H9 (cell line): Measurements from ENCODE around the gene MSS51. TPM values are rescaled to one million over a fixed set of nuclear protein-coding genes. Genes with fewer than 3 reads are reported as not detected.
A peak's percentile ranks its signal among the peaks of the same experiment; 100 is the strongest.

ENCODE experiments used
- DNase-seq: peaks from one replicate; pipeline ENCODE4 v3.0.0-alpha.2; 2017
- H2AFZ ChIP-seq: one replicate; pipeline ENCODE4 v1.6.1; 2013; ENCODE audit warnings: mild to moderate bottlenecking, low read length, control low read depth, moderate library complexity
- H2AK5ac ChIP-seq: 2 replicates; pipeline ENCODE4 v1.6.1; 2013; ENCODE audit warnings: low read length, control low read depth, mixed read lengths; ENCODE audit not compliant: insufficient read length
- H2BK120ac ChIP-seq: one replicate; pipeline ENCODE4 v1.6.1; 2013; ENCODE audit warnings: low read depth, mild to moderate bottlenecking, low read length, control low read depth, inconsistent platforms; ENCODE audit not compliant: poor library complexity, severe bottlenecking
- H2BK12ac ChIP-seq: 2 replicates; pipeline ENCODE4 v1.6.1; 2013; ENCODE audit warnings: low read length, control low read depth, mixed read lengths, low read depth; ENCODE audit not compliant: insufficient read length
- H2BK15ac ChIP-seq: 2 replicates; pipeline ENCODE4 v1.6.1; 2013; ENCODE audit warnings: low read depth, low read length, control low read depth
- H2BK20ac ChIP-seq: one replicate; pipeline ENCODE4 v1.6.1; 2013; ENCODE audit warnings: low read depth, mild to moderate bottlenecking, low read length, control low read depth, inconsistent platforms; ENCODE audit not compliant: poor library complexity, severe bottlenecking
- H2BK5ac ChIP-seq: 2 replicates; pipeline ENCODE4 v1.6.1; 2013; ENCODE audit warnings: low read length, control low read depth, mixed read lengths; ENCODE audit not compliant: insufficient read length
- H3K14ac ChIP-seq: 2 replicates; pipeline ENCODE4 v1.6.1; 2013; ENCODE audit warnings: low read length, control low read depth; ENCODE audit not compliant: insufficient read depth
- H3K18ac ChIP-seq: 2 replicates; pipeline ENCODE4 v1.6.1; 2013; ENCODE audit warnings: low read depth, mild to moderate bottlenecking, mixed read lengths, low read length, control low read depth; ENCODE audit not compliant: insufficient read length
- H3K23ac ChIP-seq: 2 replicates; pipeline ENCODE4 v1.6.1; 2013; ENCODE audit warnings: low read length, control low read depth, mixed read lengths, low read depth; ENCODE audit not compliant: insufficient read length
- H3K23me2 ChIP-seq: 2 replicates; pipeline ENCODE4 v1.6.1; 2013; ENCODE audit warnings: low read depth, mild to moderate bottlenecking, mixed read lengths, low read length, control low read depth; ENCODE audit not compliant: insufficient read length, poor library complexity, severe bottlenecking
- H3K27ac ChIP-seq: 2 replicates; pipeline ENCODE4 v1.5.1; 2013; ENCODE audit warnings: low read length, control low read depth, mixed read lengths, low read depth; ENCODE audit not compliant: insufficient read length
- H3K27me3 ChIP-seq: 2 replicates; pipeline ENCODE4 v1.6.1; 2013; ENCODE audit warnings: low read length, control low read depth, inconsistent platforms; ENCODE audit not compliant: insufficient read depth
- H3K4ac ChIP-seq: 2 replicates; pipeline ENCODE4 v1.6.1; 2013; ENCODE audit warnings: low read depth, mild to moderate bottlenecking, control low read depth, inconsistent platforms, low read length, moderate library complexity
- H3K4me1 ChIP-seq: 2 replicates; pipeline ENCODE4 v1.6.1; 2013; ENCODE audit warnings: low read length, control low read depth, inconsistent platforms; ENCODE audit not compliant: insufficient read depth
- H3K4me2 ChIP-seq: 2 replicates; pipeline ENCODE4 v1.6.1; 2013; ENCODE audit warnings: low read length, control low read depth, mixed read lengths; ENCODE audit not compliant: insufficient read length, insufficient read depth
- H3K56ac ChIP-seq: 2 replicates; pipeline ENCODE4 v1.6.1; 2013; ENCODE audit warnings: low read depth, mild to moderate bottlenecking, mixed read lengths, low read length, control low read depth; ENCODE audit not compliant: insufficient read length
- H3K79me1 ChIP-seq: 2 replicates; pipeline ENCODE4 v1.6.1; 2013; ENCODE audit warnings: low read depth, mild to moderate bottlenecking, moderate library complexity, low read length, control low read depth, inconsistent platforms; ENCODE audit not compliant: insufficient read depth, poor library complexity, severe bottlenecking
- H3K79me2 ChIP-seq: 2 replicates; pipeline ENCODE4 v1.6.1; 2013; ENCODE audit warnings: low read length, control low read depth, inconsistent platforms; ENCODE audit not compliant: insufficient read depth
- H3K9ac ChIP-seq: 2 replicates; pipeline ENCODE4 v1.6.1; 2013; ENCODE audit warnings: low read length, control low read depth, mixed read lengths; ENCODE audit not compliant: insufficient read length; ENCODE audit errors: extremely low read depth
- H3K9me3 ChIP-seq: one replicate; pipeline ENCODE4 v1.6.1; 2013; ENCODE audit warnings: low read depth, low read length, inconsistent platforms; ENCODE audit not compliant: control insufficient read depth
- H3T11ph ChIP-seq: one replicate; pipeline ENCODE4 v1.6.1; 2013; ENCODE audit warnings: mild to moderate bottlenecking, low read length, control low read depth, inconsistent platforms
- H4K20me1 ChIP-seq: one replicate; pipeline ENCODE4 v1.6.1; 2013; ENCODE audit not compliant: control insufficient read depth, insufficient read length, insufficient read depth
- H4K5ac ChIP-seq: 2 replicates; pipeline ENCODE4 v1.6.1; 2013; ENCODE audit warnings: low read depth, mild to moderate bottlenecking, mixed read lengths, low read length, control low read depth; ENCODE audit not compliant: insufficient read length
- H4K8ac ChIP-seq: replicated peaks from 2 replicates; pipeline ENCODE4 v1.6.1; 2013; ENCODE audit warnings: low read length, control low read depth, mixed read lengths, low read depth; ENCODE audit not compliant: insufficient read length
- H4K91ac ChIP-seq: 2 replicates; pipeline ENCODE4 v1.6.1; 2013; ENCODE audit warnings: low read depth, mild to moderate bottlenecking, moderate library complexity, mixed read lengths, low read length, control low read depth; ENCODE audit not compliant: insufficient read length
- H3K27ac Mint-ChIP-seq, 3 experiments: 2 replicates in 2 of 3; 3 replicates in 1 of 3; pipeline ENCODE4 v1.8.0; 2020 to 2021; ENCODE audit warnings: mixed read lengths in 3 of 3, mild to moderate bottlenecking in 1 of 3, moderate library complexity in 1 of 3
- H3K27me3 Mint-ChIP-seq: 2 replicates; pipeline ENCODE4 v1.8.0; 2021; ENCODE audit warnings: low read depth, mild to moderate bottlenecking, moderate library complexity, mixed read lengths
- H3K36me3 Mint-ChIP-seq, 3 experiments: 2 replicates in 2 of 3; 3 replicates in 1 of 3; pipeline ENCODE4 v1.8.0; 2020 to 2021; ENCODE audit warnings: low read depth in 3 of 3, mixed read lengths in 3 of 3; ENCODE audit not compliant: insufficient read depth in 1 of 3
- H3K4me1 Mint-ChIP-seq, 2 experiments: 2 replicates each; pipeline ENCODE4 v1.8.0; 2020; ENCODE audit warnings: mixed read lengths in 2 of 2
- H3K4me3 Mint-ChIP-seq, 2 experiments: 2 replicates in 1 of 2; 3 replicates in 1 of 2; pipeline ENCODE4 v1.8.0; 2020 to 2021; ENCODE audit warnings: mild to moderate bottlenecking in 2 of 2, mixed read lengths in 2 of 2, moderate library complexity in 1 of 2
- H3K9me3 Mint-ChIP-seq, 2 experiments: 2 replicates in 1 of 2; 3 replicates in 1 of 2; pipeline ENCODE4 v1.8.0; 2020; ENCODE audit warnings: mild to moderate bottlenecking in 2 of 2, mixed read lengths in 2 of 2, moderate library complexity in 1 of 2
- CTCF ChIP-seq: fragments of 200-600 bp; sonication (generic); conservative IDR thresholded peaks from 3 replicates; pipeline ENCODE4 v1.8.0; 2021; ENCODE audit warnings: antibody characterized with exemption, mild to moderate bottlenecking
- WGBS: extraction: QIAGEN DNeasy Blood & Tissue Kit; methylation state at CpG from one replicate; pipeline ENCODE4 v1.1.7; 2013; ENCODE audit warnings: missing lambda C conversion rate, low lambda C conversion rate, mixed read lengths; ENCODE audit not compliant: insufficient read length; ENCODE audit errors: extremely low coverage; 5-methylcytosine and 5-hydroxymethylcytosine counted together
- total RNA-seq: library from RNA; stranded (reverse); gene quantifications from 2 replicates; pipeline ENCODE4 v1.2.1, GENCODE V29; 2021

The MSS51 gene
- total RNA-seq, 1 experiment from 2014 or later = 1.9 TPM

GRCh38 chr10:73432646-73433537 is 469 bp downstream of the MSS51 start:
- H3K14ac ChIP-seq = no peak overlapping the region
- H3K4me1 ChIP-seq = no peaks in the 10 kb centered on the region
- no peaks in the 10 kb centered on the region for H3K79me1 ChIP-seq
- no peak overlapping the region for H3K27ac ChIP-seq
- no peak overlapping the region for H4K5ac ChIP-seq
- no peaks in the 10 kb centered on the region for H3K79me2 ChIP-seq
- peak overlapping the region in 1 of 3 experiments; percentile 4; a peak in 1 of 7 replicates for H3K27ac Mint-ChIP-seq
- no peak overlapping the region for H2BK120ac ChIP-seq
- no peak overlapping the region for H3K18ac ChIP-seq
- H3K4me2 ChIP-seq = no peak overlapping the region
- no CpG with 5 or more reads among the region's 2 CpGs for WGBS
- H3K23me2 ChIP-seq = no peaks in the 10 kb centered on the region
- no peak for TF ChIP-seq CTCF
- peaks cover 0 to 8% (median 2%) of the 10 kb centered on the region in 3 experiments; a peak in 4 of 7 replicates for H3K36me3 Mint-ChIP-seq
- no peak overlapping the region for H2BK20ac ChIP-seq
- H2AK5ac ChIP-seq = no peak overlapping the region
- H4K91ac ChIP-seq = no peak overlapping the region
- H3K4ac ChIP-seq = no peak overlapping the region
- H3K9ac ChIP-seq = no peak overlapping the region
- H2AFZ ChIP-seq = no peak overlapping the region
- no peak overlapping the region for H3K4me3 Mint-ChIP-seq
- no peak overlapping the region for H2BK12ac ChIP-seq
- no peaks in the 10 kb centered on the region for H3K9me3 Mint-ChIP-seq
- H2BK5ac ChIP-seq = no peak overlapping the region
- H4K8ac ChIP-seq = no peak overlapping the region
- H3K27me3 ChIP-seq = no peaks in the 10 kb centered on the region
- no peaks in the 10 kb centered on the region for H4K20me1 ChIP-seq
- H3K9me3 ChIP-seq = no peaks in the 10 kb centered on the region
- H3K4me1 Mint-ChIP-seq = 0 out of 4 replicates have a peak, but pooled peaks cover 0 to 2% of the 10 kb centered on the region in 2 experiments
- no peak for DNase-seq
- no peak overlapping the region for H3K56ac ChIP-seq
- H3T11ph ChIP-seq = no peak overlapping the region
- no peak overlapping the region for H3K23ac ChIP-seq
- no peak overlapping the region for H2BK15ac ChIP-seq
- no peaks in the 10 kb centered on the region for H3K27me3 Mint-ChIP-seq
